CD4-positive, alpha-beta T cell (primary cell): Measurements from ENCODE around the gene C8G. TPM values are rescaled to one million over a fixed set of nuclear protein-coding genes. Genes with fewer than 3 reads are reported as not detected.
A peak's percentile ranks its signal among the peaks of the same experiment; 100 is the strongest.

ENCODE experiments used
- ATAC-seq: fragments of 200-7000 bp; cut with Tn5 transposase; one replicate; pipeline ENCODE4 v1.10.0; 2022; ENCODE audit warnings: mild to moderate bottlenecking; ENCODE audit not compliant: poor library complexity
- CTCF ChIA-PET: fragments of 350-600 bp; sonication (Branson Sonifier 250); formaldehyde crosslinking; loops from one replicate; lab custom pipeline; 2021; ENCODE audit warnings: antibody characterized with exemption, inconsistent platforms; lab: Charles Lee
- POLR2A ChIA-PET: fragments of 350-600 bp; sonication (Branson Sonifier 250); formaldehyde crosslinking; loops from one replicate; lab custom pipeline; 2021; ENCODE audit warnings: antibody characterized with exemption, inconsistent platforms; lab: Charles Lee
- DNase-seq, 14 experiments: peaks; one replicate each; pipeline ENCODE4 v3.0.0-alpha.2; 2013 to 2020; ENCODE audit warnings: mixed read lengths in 2 of 14
- H3K27ac ChIP-seq, 2 donors: one replicate each; pipeline versions ENCODE4 v1.5.1 to v1.7.0; 2013; ENCODE audit warnings: low read length in 2 of 2, low read depth in 1 of 2, mild to moderate bottlenecking in 1 of 2
- H3K27me3 ChIP-seq, 2 experiments: 1 replicate in 1 of 2; 2 replicates in 1 of 2; pipeline versions ENCODE4 v1.6.1 to v1.7.0; 2013; ENCODE audit warnings: low read length in 2 of 2, control low read depth in 1 of 2, mild to moderate bottlenecking in 1 of 2, moderate library complexity in 1 of 2; ENCODE audit not compliant: insufficient read depth in 2 of 2, control insufficient read depth in 1 of 2
- H3K36me3 ChIP-seq: one replicate; pipeline ENCODE4 v1.6.1; 2013; ENCODE audit warnings: low read length, control low read depth; ENCODE audit not compliant: insufficient read depth
- H3K4me1 ChIP-seq: one replicate; pipeline ENCODE4 v1.6.1; 2013; ENCODE audit warnings: low read length, control low read depth; ENCODE audit not compliant: insufficient read depth
- H3K4me3 ChIP-seq: one replicate; pipeline ENCODE4 v1.5.1; 2013; ENCODE audit warnings: mild to moderate bottlenecking, low read length, moderate library complexity
- H3K9me3 ChIP-seq, 2 experiments: 1 replicate in 1 of 2; 2 replicates in 1 of 2; pipeline versions ENCODE4 v1.6.1 to v1.7.0; 2013; ENCODE audit warnings: low read length in 2 of 2, mild to moderate bottlenecking in 2 of 2, control low read depth in 1 of 2, moderate library complexity in 1 of 2; ENCODE audit not compliant: control insufficient read depth in 1 of 2, insufficient read depth in 1 of 2
- H3K27ac Mint-ChIP-seq: one replicate; pipeline ENCODE4 v1.8.0; 2020; ENCODE audit warnings: mixed read lengths
- H3K27me3 Mint-ChIP-seq: one replicate; pipeline ENCODE4 v1.8.0; 2021; ENCODE audit warnings: mixed read lengths
- H3K36me3 Mint-ChIP-seq: one replicate; pipeline ENCODE4 v1.8.0; 2021; ENCODE audit warnings: low read depth, mixed read lengths
- H3K4me1 Mint-ChIP-seq: one replicate; pipeline ENCODE4 v1.8.0; 2021; ENCODE audit warnings: low read depth, mixed read lengths
- H3K4me3 Mint-ChIP-seq: one replicate; pipeline ENCODE4 v1.8.0; 2020; ENCODE audit warnings: mild to moderate bottlenecking, mixed read lengths
- H3K9me3 Mint-ChIP-seq: one replicate; pipeline ENCODE4 v1.8.0; 2020; ENCODE audit warnings: mixed read lengths
- intact Hi-C, 2 experiments: fragments of 100-400 bp; cut with DNase I in 1 of 2; cut with micrococcal nuclease in 1 of 2; formaldehyde crosslinking; loops; one replicate each; pipeline versions ENCODE4 v1.15.1 to v1.9.0; 2023 to 2025; cut with DNase I, micrococcal nuclease
- total RNA-seq, 174 experiments: library from RNA in 2 of 174; stranded (reverse) in 2 of 174; gene quantifications; one replicate each; pipeline ENCODE4 v1.2.3 and lab custom pipeline; 2021 to 2026
- TF ChIP-seq, protein P1 (sequence below): fragments of 200-600 bp; IDR thresholded peaks from one replicate; pipeline ENCODE4 v1.8.0; 2022; ENCODE audit warnings: antibody characterized with exemption, mild to moderate bottlenecking

Gene C8G
- total RNA-seq, 2 experiments from 2014 or later, result not detected

DNA sequence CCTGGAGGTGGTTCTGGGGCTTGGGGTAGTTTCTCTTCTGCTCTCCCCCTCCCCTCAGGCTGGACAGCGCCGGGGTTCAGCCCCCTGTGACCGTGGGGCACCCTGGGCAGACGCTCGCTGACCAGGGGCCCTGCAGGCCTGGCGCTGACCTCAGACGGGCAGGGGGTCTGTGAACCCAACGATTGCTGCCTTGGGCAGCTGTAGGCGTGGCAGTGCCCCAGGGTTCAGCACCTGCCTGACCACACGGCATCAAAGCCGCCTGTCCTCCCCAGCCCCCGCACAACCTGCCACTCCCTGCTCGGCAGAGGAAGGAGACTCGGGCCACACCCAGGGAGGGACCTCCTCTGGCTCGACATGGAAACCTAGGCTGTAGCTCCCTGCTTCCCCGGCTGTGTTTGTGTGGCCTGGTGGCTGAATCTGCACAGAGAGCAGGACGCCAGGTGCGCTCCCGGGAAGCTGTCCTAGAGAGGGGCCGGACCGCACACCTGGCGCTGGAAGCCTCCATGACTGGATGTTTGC, 19.2 kb downstream of the C8G start:
- Histone ChIP-seq H3K36me3 (no peaks in the 10 kb centered on the region), H3K9me3 (no peaks in the 10 kb centered on the region), H3K4me1 (peaks cover 74% of the 10 kb centered on the region), H3K4me3 (no peak overlapping the region), H3K27me3 (no peaks in the 10 kb centered on the region), H3K27ac (no peak overlapping the region)
- CTCF ChIA-PET, result no interaction called here
- Mint-ChIP-seq H3K4me1 (peaks cover 29% of the 10 kb centered on the region), H3K4me3 (no peak overlapping the region), H3K9me3 (no peaks in the 10 kb centered on the region), H3K27me3 (no peaks in the 10 kb centered on the region), H3K36me3 (no peaks in the 10 kb centered on the region), H3K27ac (no peak overlapping the region)
- TF ChIP-seq, protein P1, sequence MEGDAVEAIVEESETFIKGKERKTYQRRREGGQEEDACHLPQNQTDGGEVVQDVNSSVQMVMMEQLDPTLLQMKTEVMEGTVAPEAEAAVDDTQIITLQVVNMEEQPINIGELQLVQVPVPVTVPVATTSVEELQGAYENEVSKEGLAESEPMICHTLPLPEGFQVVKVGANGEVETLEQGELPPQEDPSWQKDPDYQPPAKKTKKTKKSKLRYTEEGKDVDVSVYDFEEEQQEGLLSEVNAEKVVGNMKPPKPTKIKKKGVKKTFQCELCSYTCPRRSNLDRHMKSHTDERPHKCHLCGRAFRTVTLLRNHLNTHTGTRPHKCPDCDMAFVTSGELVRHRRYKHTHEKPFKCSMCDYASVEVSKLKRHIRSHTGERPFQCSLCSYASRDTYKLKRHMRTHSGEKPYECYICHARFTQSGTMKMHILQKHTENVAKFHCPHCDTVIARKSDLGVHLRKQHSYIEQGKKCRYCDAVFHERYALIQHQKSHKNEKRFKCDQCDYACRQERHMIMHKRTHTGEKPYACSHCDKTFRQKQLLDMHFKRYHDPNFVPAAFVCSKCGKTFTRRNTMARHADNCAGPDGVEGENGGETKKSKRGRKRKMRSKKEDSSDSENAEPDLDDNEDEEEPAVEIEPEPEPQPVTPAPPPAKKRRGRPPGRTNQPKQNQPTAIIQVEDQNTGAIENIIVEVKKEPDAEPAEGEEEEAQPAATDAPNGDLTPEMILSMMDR, result no peak
- no peak for ATAC-seq
- DNase-seq, result no peak
- POLR2A ChIA-PET, result no interaction called here
- intact Hi-C loops, result no loop called here

DNA sequence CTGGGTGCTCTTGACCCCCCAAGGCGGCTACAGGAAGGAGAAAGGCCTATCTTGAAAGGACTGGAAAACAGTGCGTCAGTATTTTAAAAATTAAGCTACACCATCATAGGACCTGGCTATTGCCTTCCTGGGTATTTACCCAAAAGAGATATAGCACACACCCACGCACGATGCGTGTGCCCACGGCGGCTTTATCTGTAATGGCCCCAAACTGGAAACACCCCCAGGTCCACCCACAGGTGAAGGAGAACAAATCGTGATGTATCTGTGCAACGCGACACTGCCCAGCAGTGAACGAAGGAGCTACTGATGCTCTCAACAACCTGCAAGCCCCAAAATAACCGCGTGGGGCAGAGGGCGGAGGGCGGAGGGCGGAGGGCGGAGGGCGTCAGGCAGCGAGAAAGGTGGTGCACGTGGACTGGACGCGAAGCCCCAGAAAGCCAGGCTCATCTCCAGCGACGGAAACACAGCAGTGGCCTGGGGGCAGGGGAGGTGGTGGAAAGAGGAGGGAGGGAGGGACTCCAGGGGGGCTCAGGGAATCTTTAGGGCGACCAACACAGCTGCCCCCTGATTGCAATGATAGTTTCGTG, 19.9 kb downstream of the C8G start:
- no peaks in the 10 kb centered on the region for H3K36me3 ChIP-seq
- CTCF ChIA-PET, result no interaction called here
- Mint-ChIP-seq H3K36me3 (no peaks in the 10 kb centered on the region), H3K27ac (no peak overlapping the region), H3K9me3 (no peaks in the 10 kb centered on the region), H3K4me3 (no peak overlapping the region), H3K4me1 (peaks cover 28% of the 10 kb centered on the region), H3K27me3 (no peaks in the 10 kb centered on the region)
- POLR2A ChIA-PET, result interaction anchor here (1.3 kb wide), 1 partner anchor 27 kb away, joined by 3 read pairs; the partner anchor contains the start of gene PAXX
- H3K9me3 ChIP-seq, result no peaks in the 10 kb centered on the region
- no peak overlapping the region for H3K4me3 ChIP-seq
- TF ChIP-seq, protein P1, result no peak
- ATAC-seq (no peak), DNase-seq (no peak)
- H3K4me1 ChIP-seq, result peaks cover 67% of the 10 kb centered on the region
- intact Hi-C loops, result no loop called here
- H3K27ac ChIP-seq, result no peak overlapping the region
- no peaks in the 10 kb centered on the region for H3K27me3 ChIP-seq

DNA sequence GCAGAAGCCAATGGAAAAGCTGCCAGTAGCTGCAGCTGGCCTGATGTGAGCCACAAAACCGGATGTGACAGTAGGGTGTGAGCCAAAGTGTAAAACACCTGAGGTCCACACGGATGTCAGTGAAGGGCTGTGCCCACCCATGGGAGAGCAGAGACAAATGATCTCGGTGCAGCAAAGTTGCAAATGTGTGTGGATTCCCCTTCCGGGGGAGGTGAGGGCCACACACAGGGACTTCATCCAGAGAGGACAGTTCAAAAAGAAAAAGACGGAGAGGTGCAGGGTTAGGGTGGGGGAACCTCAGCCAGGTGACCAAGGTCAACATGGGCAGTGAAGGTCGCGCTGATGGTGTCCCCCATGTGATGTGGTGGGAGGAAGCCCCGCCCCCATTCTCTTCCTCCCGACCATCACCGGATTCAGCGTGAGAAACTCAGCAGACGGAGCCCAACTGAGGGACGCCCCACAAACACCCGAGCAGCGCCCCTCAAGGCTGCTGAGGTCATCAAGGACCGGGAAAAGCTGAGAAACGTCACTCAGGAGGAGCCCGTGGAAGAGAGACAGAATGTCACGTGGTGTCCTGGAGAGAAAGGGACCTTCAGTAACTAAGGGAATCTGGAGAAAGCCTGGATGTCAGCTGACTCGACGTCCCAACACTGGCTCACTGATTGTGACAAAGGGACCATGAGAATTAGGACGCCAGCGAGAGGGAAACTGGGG, 20.9 kb downstream of the C8G start:
- Histone ChIP-seq H3K4me1 (peaks cover 62% of the 10 kb centered on the region), H3K27me3 (no peaks in the 10 kb centered on the region), H3K36me3 (no peaks in the 10 kb centered on the region), H3K9me3 (no peaks in the 10 kb centered on the region), H3K4me3 (peak overlapping the region; percentile 25), H3K27ac (peak overlapping the region in 1 of 2 donors; percentile 45)
- DNase-seq, result peak in 4 of 14 experiments; percentile 34 to 84 (median 72)
- Mint-ChIP-seq H3K4me3 (peak overlapping the region; percentile 57), H3K27me3 (no peaks in the 10 kb centered on the region), H3K27ac (peak overlapping the region; percentile 52), H3K36me3 (no peaks in the 10 kb centered on the region), H3K4me1 (peaks cover 21% of the 10 kb centered on the region), H3K9me3 (no peaks in the 10 kb centered on the region)
- intact Hi-C loops, result no loop called here
- POLR2A ChIA-PET, result interaction anchor here (1.3 kb wide), 1 partner anchor 26 kb away, joined by 3 read pairs; the partner anchor contains the start of gene PAXX
- CTCF ChIA-PET, result interaction anchor here (1.3 kb wide), 1 partner anchor 123 kb away, joined by 4 read pairs; the partner anchor contains the start of gene AJM1
- peak; percentile 59 for ATAC-seq
- TF ChIP-seq, protein P1, result no peak
